HepG2 (cell line): ENCODE data around the gene ARMH1. TPM values are rescaled to one million over a fixed set of nuclear protein-coding genes. Genes with fewer than 3 reads are reported as not detected.
"Not testable (repeated sequence)": the region's sequence is repeated elsewhere in the genome, so short reads cannot be mapped to it uniquely, and the experiment has no call there.

ENCODE experiments used
- ATAC-seq: fragments of 200-7000 bp; cut with Tn5 transposase; 3 replicates; pipeline ENCODE4 v1.9.1; 2020; ENCODE audit warnings: mild to moderate bottlenecking, moderate library complexity
- BruUV-seq: library from RNA; stranded (reverse); fragments of 400-500 nt; replicated peaks from 2 replicates; lab custom pipeline; 2021; lab: Mats Ljungman, UMichigan
- CTCF ChIA-PET: fragments of 300-600 bp; formaldehyde crosslinking; extraction: SDS; loops from one replicate; lab custom pipeline; 2021; ENCODE audit warnings: low total read pairs, inconsistent platforms, low intra/inter-chr PET ratio; lab: Yijun Ruan, JAX
- POLR2A ChIA-PET: fragments of 350-600 bp; sonication (Branson Sonifier 250); formaldehyde crosslinking; loops from one replicate; lab custom pipeline; 2020; ENCODE audit warnings: antibody characterized with exemption, inconsistent platforms; lab: Yijun Ruan, JAX
- DNase-seq: peaks from one replicate; pipeline ENCODE4 v3.0.0-alpha.2; 2015; ENCODE audit warnings: low spot score
- FAIRE-seq: peaks from 3 replicates; lab custom pipeline; 2011; peaks lifted over from hg19 to GRCh38; lab: Jason Lieb, UNC
- H2AFZ ChIP-seq: one replicate; pipeline ENCODE4 v1.6.1; 2011; ENCODE audit warnings: low read length, inconsistent platforms
- H3K27ac ChIP-seq: fragments of 300-600 bp; 3 replicates; pipeline ENCODE4 v1.8.0; 2011; ENCODE audit warnings: mixed run types, mild to moderate bottlenecking, mixed read lengths, low read length, inconsistent platforms; ENCODE audit not compliant: insufficient read depth; ENCODE audit errors: extremely low read length
- H3K27me3 ChIP-seq, 2 experiments: fragments of 200-600 bp in 1 of 2; 2 replicates in 1 of 2; 3 replicates in 1 of 2; pipeline versions ENCODE4 v1.6.0 to v1.8.0; 2011; ENCODE audit warnings: low read length in 2 of 2, mild to moderate bottlenecking in 2 of 2, moderate library complexity in 2 of 2, inconsistent platforms in 1 of 2; ENCODE audit not compliant: insufficient read depth in 2 of 2, control insufficient read depth in 1 of 2
- H3K36me3 ChIP-seq, 2 experiments: fragments of 200-600 bp in 1 of 2; replicated peaks in 1 of 2; 2 replicates in 1 of 2; 3 replicates in 1 of 2; pipeline versions ENCODE4 v1.5.1 to v1.8.0; 2011; ENCODE audit warnings: low read length in 2 of 2, inconsistent platforms in 1 of 2; ENCODE audit not compliant: insufficient read depth in 2 of 2, control insufficient read depth in 1 of 2
- H3K4me1 ChIP-seq: 2 replicates; pipeline ENCODE4 v1.5.1; 2012; ENCODE audit warnings: low read length, inconsistent platforms; ENCODE audit not compliant: insufficient read depth
- H3K4me2 ChIP-seq: 2 replicates; pipeline ENCODE4 v1.6.0; 2011; ENCODE audit warnings: low read depth, low read length, inconsistent platforms
- H3K4me3 ChIP-seq, 3 experiments: fragments of 200-600 bp in 1 of 3; sonication (generic), shearing (Covaris generic) in 1 of 3; replicated peaks in 1 of 3; 2 replicates each; pipeline ENCODE4 v1.5.1; 2011 to 2016; ENCODE audit warnings: low read length in 3 of 3, inconsistent platforms in 2 of 3, low read depth in 2 of 3, mild to moderate bottlenecking in 2 of 3, control low read depth in 1 of 3, mixed read lengths in 1 of 3; ENCODE audit not compliant: insufficient read depth in 1 of 3
- H3K79me2 ChIP-seq: one replicate; pipeline ENCODE4 v1.6.1; 2011; ENCODE audit warnings: low read length, inconsistent platforms; ENCODE audit not compliant: insufficient read depth
- H3K9ac ChIP-seq: 2 replicates; pipeline ENCODE4 v1.6.0; 2011; ENCODE audit warnings: mild to moderate bottlenecking, low read depth, low read length, inconsistent platforms; ENCODE audit not compliant: insufficient read depth
- H3K9me3 ChIP-seq: 2 replicates; pipeline ENCODE4 v1.5.1; 2012; ENCODE audit warnings: mild to moderate bottlenecking, low read length
- H4K20me1 ChIP-seq: 2 replicates; pipeline ENCODE4 v1.6.0; 2011; ENCODE audit warnings: inconsistent platforms, mild to moderate bottlenecking, low read length, moderate library complexity; ENCODE audit not compliant: insufficient read depth
- FOXK1 ChIP-seq: sonication (generic); formaldehyde crosslinking; IDR thresholded peaks from 2 replicates; pipeline ENCODE4 v1.4.0; 2020; ENCODE audit warnings: low read depth, missing genetic modification reagents, borderline replicate concordance
- KLF6 ChIP-seq: IDR thresholded peaks from 2 replicates; pipeline ENCODE4 v1.8.0; 2016; ENCODE audit warnings: missing biosample characterization, missing genetic modification reagents
- NONO ChIP-seq, 2 experiments: fragments of 450-650 bp in 1 of 2; sonication (generic) in 1 of 2; formaldehyde crosslinking in 1 of 2; IDR thresholded peaks in 1 of 2; conservative IDR thresholded peaks in 1 of 2; 2 replicates each; pipeline versions ENCODE4 v1.6.1 to v1.8.0; 2017 to 2022; ENCODE audit warnings: mild to moderate bottlenecking in 1 of 2, missing genetic modification reagents in 1 of 2, moderate library complexity in 1 of 2
- NR2F6 ChIP-seq, 2 experiments: IDR thresholded peaks; 2 replicates each; pipeline ENCODE4 v1.6.1; 2016; ENCODE audit warnings: antibody characterized with exemption in 1 of 2, mild to moderate bottlenecking in 1 of 2
- SMAD9 ChIP-seq: sonication (generic); formaldehyde crosslinking; IDR thresholded peaks from 2 replicates; pipeline ENCODE4 v1.5.1; 2020; ENCODE audit warnings: mild to moderate bottlenecking, missing genetic modification reagents
- ZNF143 ChIP-seq: sonication (generic); formaldehyde crosslinking; IDR thresholded peaks from 2 replicates; pipeline ENCODE4 v1.4.0; 2020; ENCODE audit warnings: missing genetic modification reagents
- ZNF17 ChIP-seq: sonication (generic); formaldehyde crosslinking; IDR thresholded peaks from 2 replicates; pipeline ENCODE4 v1.5.0; 2020; ENCODE audit warnings: mild to moderate bottlenecking, missing genetic modification reagents
- ZNF30 ChIP-seq: sonication (generic); formaldehyde crosslinking; IDR thresholded peaks from 2 replicates; pipeline ENCODE4 v1.5.0; 2020; ENCODE audit warnings: mild to moderate bottlenecking, missing genetic modification reagents
- ZNF720 ChIP-seq: sonication (generic); formaldehyde crosslinking; IDR thresholded peaks from 2 replicates; pipeline ENCODE4 v1.4.0; 2020; ENCODE audit warnings: missing genetic modification reagents
- ZSCAN12 ChIP-seq: sonication (generic); formaldehyde crosslinking; IDR thresholded peaks from 2 replicates; pipeline ENCODE4 v1.9.0; 2021; ENCODE audit warnings: mild to moderate bottlenecking, missing genetic modification reagents
- WGBS: methylation state at CpG from one replicate; pipeline ENCODE4 v1.1.6; 2017; ENCODE audit warnings: low lambda C conversion rate; 5-methylcytosine and 5-hydroxymethylcytosine counted together
- in situ Hi-C: cut with HindIII; loops from 2 replicates; pipeline ENCODE4 v1.10.0; 2017; ENCODE audit warnings: low pct_unique_long_range_greater_than_20kb; ENCODE audit not compliant: extremely low pct_ligation_motif_present
- intact Hi-C: fragments of 100-400 bp; cut with micrococcal nuclease; formaldehyde crosslinking; loops from one replicate; pipeline ENCODE4 v1.10.0; 2022; ENCODE audit not compliant: unreplicated experiment
- polyA plus RNA-seq, 8 experiments: library from polyadenylated mRNA; depleted of rRNA in 3 of 8; stranded (reverse) in 7 of 8; unstranded in 1 of 8; fragments of >200 nt; fragmentation: Illumina TruSeq in 4 of 8; extraction: Trizol in 4 of 8; gene quantifications; 2 replicates each; pipeline versions ENCODE4 v1.2.1 to v1.2.3, GENCODE V29; 2011 to 2016; ENCODE audit warnings: low read depth in 4 of 8, missing spikeins in 1 of 8, mixed read lengths in 1 of 8; ENCODE audit not compliant: insufficient read depth in 1 of 8
- total RNA-seq, 5 experiments: library from RNA; depleted of rRNA; stranded (reverse); fragments of >200 nt; fragmentation: Illumina TruSeq; extraction: Trizol; gene quantifications; 2 replicates each; pipeline ENCODE4 v1.2.3, GENCODE V29; 2016; ENCODE audit warnings: low read depth in 1 of 5

Gene ARMH1
- total and polyA plus RNA-seq, 2 of the 13 experiments (the other 11 are each of a cell fraction or from before 2014, with no cell fraction given) = 0.69 TPM; not detected in 1

DNA sequence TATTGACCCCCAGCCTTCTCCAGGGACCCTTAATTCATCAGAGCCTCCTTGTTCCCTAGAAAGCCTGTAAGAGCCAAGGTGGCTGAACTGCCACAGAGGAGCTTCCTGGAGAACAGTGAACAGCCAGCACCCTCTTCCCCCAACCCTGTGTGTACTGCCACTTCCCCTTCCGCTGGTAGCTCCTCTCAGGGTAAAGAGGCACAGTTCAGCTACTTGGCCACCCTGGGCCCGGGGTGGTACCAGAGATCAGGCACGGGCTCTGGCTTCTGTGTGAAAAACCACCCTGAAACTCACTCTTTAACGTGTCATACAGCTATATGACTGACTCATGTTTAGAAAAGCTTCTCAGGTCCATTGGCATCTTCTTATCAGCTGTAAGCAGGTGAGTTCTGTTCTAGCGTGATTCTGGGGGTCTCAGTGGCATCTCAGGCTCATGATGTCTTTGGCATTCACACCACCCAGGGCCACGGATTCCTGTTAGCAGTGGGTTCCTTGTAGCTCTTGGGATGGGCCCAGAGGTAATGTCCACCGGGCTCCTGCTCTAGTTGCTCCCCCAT, 22.4 kb downstream of the ARMH1 start:
- peaks cover 47% of the 10 kb centered on the region for H3K4me1 ChIP-seq
- H3K27ac ChIP-seq = no peak overlapping the region
- no peak for FAIRE-seq
- POLR2A ChIA-PET = interaction anchor here (0.8 to 3.0 kb wide), 3 partner anchors 23 to 103 kb away, joined by 3 to 14 read pairs (median 5); partner anchors contain the start of genes ARMH1, PLK3 and TMEM53
- no peaks in the 10 kb centered on the region for H3K9me3 ChIP-seq
- no peak for ATAC-seq
- no peak overlapping the region for H3K4me2 ChIP-seq
- WGBS = 44% methylated on average over 6 of the region's 7 CpGs
- H3K79me2 ChIP-seq = no peaks in the 10 kb centered on the region
- in situ Hi-C loops = no loop called here
- no peak overlapping the region for H2AFZ ChIP-seq
- intact Hi-C loops = no loop called here
- CTCF ChIA-PET = no interaction called here
- no TSS peak for BruUV-seq
- no peak overlapping the region for H3K4me3 ChIP-seq
- no peaks in the 10 kb centered on the region for H4K20me1 ChIP-seq
- no peak for DNase-seq
- TF ChIP-seq NONO (IDR thresholded peaks at IDR 0.05) (no peak), NONO (CRISPR knock-in tag; conservative IDR thresholded peaks at IDR 0.05) (no peak), KLF6 (CRISPR knock-in tag) (no peak), NR2F6 (IDR thresholded peaks at IDR 0.05) (no peak), NR2F6 (CRISPR knock-in tag; IDR thresholded peaks at IDR 0.05) (no peak), ZNF17 (CRISPR knock-in tag) (no peak), ZSCAN12 (CRISPR knock-in tag) (no peak), ZNF720 (CRISPR knock-in tag) (no peak), FOXK1 (CRISPR knock-in tag) (no peak), ZNF30 (CRISPR knock-in tag) (no peak), ZNF143 (CRISPR knock-in tag) (no peak)
- TF ChIP-seq, all 625 proteins: peak for 0
- no peak overlapping the region for H3K9ac ChIP-seq
- H3K27me3 ChIP-seq = no peaks in the 10 kb centered on the region
- H3K36me3 ChIP-seq = no peaks in the 10 kb centered on the region

DNA sequence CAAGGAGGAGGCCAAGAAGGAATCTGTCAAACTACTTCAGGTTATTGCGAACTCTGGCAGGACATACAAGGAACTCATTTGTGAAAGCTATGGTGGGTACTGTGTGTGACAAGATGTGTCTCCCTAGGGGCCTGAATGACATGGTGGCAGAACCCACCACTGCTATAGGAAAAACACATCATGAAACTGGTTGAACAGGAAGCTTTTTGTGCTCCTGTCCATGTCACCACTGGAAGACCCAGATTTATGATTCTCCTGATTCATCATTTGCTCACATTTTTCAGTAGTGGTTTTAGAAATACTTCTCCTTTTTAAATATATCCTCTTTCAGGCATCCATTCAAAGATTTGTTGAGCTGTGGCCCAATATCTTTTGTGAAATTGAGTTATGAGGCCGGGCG, 23.6 kb downstream of the ARMH1 start:
- H3K27me3 ChIP-seq = no peaks in the 10 kb centered on the region
- H4K20me1 ChIP-seq = no peaks in the 10 kb centered on the region
- no peak overlapping the region for H3K4me2 ChIP-seq
- H3K9me3 ChIP-seq = no peaks in the 10 kb centered on the region
- POLR2A ChIA-PET = interaction anchor here (3.0 kb wide), 1 partner anchor 24 kb away, joined by 14 read pairs; no protein-coding TSS in a partner anchor
- no peaks in the 10 kb centered on the region for H3K79me2 ChIP-seq
- H3K9ac ChIP-seq = no peak overlapping the region
- H3K4me1 ChIP-seq = peaks cover 60% of the 10 kb centered on the region
- H2AFZ ChIP-seq = no peak overlapping the region
- no TSS peak for BruUV-seq
- intact Hi-C loops (no loop called here), in situ Hi-C loops (no loop called here)
- WGBS = 93% methylated on average over 3 of the region's 3 CpGs
- no peak overlapping the region for H3K4me3 ChIP-seq
- no peak for TF ChIP-seq SMAD9 (CRISPR knock-in tag)
- H3K27ac ChIP-seq = no peak overlapping the region
- FAIRE-seq = no peak
- H3K36me3 ChIP-seq = no peaks in the 10 kb centered on the region
- CTCF ChIA-PET = no interaction called here
- DNase-seq = no peak
- ATAC-seq = no peak

DNA sequence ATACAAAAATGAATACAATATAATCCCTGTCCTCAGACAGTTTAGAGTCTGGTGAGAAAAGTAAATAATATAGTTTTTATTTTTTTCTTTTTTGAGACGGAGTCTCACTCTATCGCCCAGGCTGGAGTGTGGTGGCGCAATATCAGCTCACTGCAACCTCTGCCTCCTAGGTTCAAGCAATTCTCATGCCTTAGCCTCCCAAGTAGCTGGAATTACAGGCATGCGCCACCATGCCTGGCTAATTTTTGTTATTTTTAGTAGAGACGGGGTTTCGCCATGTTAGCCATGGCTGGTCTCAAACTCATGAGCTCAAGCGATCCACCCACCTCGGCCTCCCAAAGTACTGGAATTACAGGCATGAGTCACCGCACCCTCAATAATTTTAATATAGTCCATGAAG, 24.9 kb downstream of the ARMH1 start:
- H3K27ac ChIP-seq, H3K79me2 ChIP-seq, CTCF ChIA-PET, H3K27me3 ChIP-seq, intact Hi-C loops, ATAC-seq, BruUV-seq, DNase-seq, H3K9ac ChIP-seq, H3K4me2 ChIP-seq, in situ Hi-C loops, H4K20me1 ChIP-seq, FAIRE-seq, H2AFZ ChIP-seq, H3K4me3 ChIP-seq, H3K9me3 ChIP-seq, H3K36me3 ChIP-seq: not testable (repeated sequence)
- peaks cover 73% of the 10 kb centered on the region for H3K4me1 ChIP-seq
- WGBS = 89% methylated on average over 9 of the region's 9 CpGs
- POLR2A ChIA-PET = interaction anchor here (2.2 kb wide), 1 partner anchor 22 kb away, joined by 17 read pairs; no protein-coding TSS in a partner anchor
